ENCODE measurements around the gene SLC15A1.

Gene SLC15A1

GRCh38 chr13:98689347-98689968 lies 63.0 kb downstream of the SLC15A1 start:
- Histone ChIP-seq H4K12ac (ENCODE audit: low read depth, low read length) (no peak overlapping the region), H3K79me1 (ENCODE audit: low read length) (no peaks in the 10 kb centered on the region), H4K91ac (ENCODE audit: low read depth, low read length) (no peak overlapping the region), H3K36me3 (ENCODE audit: control insufficient read depth in 1 of 2, insufficient read depth in 2 of 2, low read length in 2 of 2) (no peaks in the 10 kb centered on the region), H4K8ac (ENCODE audit: low read depth, low read length) (no peak overlapping the region), H3K4me1 (ENCODE audit: control insufficient read depth in 1 of 2, insufficient read depth in 2 of 2, low read length in 2 of 2) (no peaks in the 10 kb centered on the region), H2BK5ac (ENCODE audit: low read depth, low read length, poor library complexity) (no peak overlapping the region), H3K27me3 (ENCODE audit: insufficient read depth, low read length) (no peaks in the 10 kb centered on the region), H2BK120ac (ENCODE audit: insufficient read depth, low read length, poor library complexity) (no peak overlapping the region), H2AK5ac (ENCODE audit: low read length) (no peak overlapping the region), H3K23ac (ENCODE audit: low read length) (no peak overlapping the region), H3K9me3 (ENCODE audit: insufficient read depth, low read depth, low read length) (no peaks in the 10 kb centered on the region), H3K4ac (ENCODE audit: low read depth, low read length) (no peak overlapping the region), H3K79me2 (ENCODE audit: control insufficient read depth, insufficient read depth, low read length, poor library complexity) (no peaks in the 10 kb centered on the region), H3K18ac (ENCODE audit: low read length) (no peak overlapping the region), H2AFZ (ENCODE audit: insufficient read depth, low read length, poor library complexity) (no peak overlapping the region), H3K4me3 (ENCODE audit: low read depth, low read length) (no peak overlapping the region), H3K9ac (ENCODE audit: low read length) (no peak overlapping the region), H3K14ac (ENCODE audit: low read length) (no peak overlapping the region), H3K4me2 (ENCODE audit: low read length) (no peak overlapping the region), H2BK12ac (ENCODE audit: low read length) (no peak overlapping the region), H3K27ac (ENCODE audit: low read depth, low read length) (no peak overlapping the region)
- no peak for DNase-seq
- whole genome bisulfite sequencing (ENCODE audit: extremely low coverage, insufficient coverage, insufficient read length) = no CpG with 5 or more reads among the region's 6 CpGs

GRCh38 chr13:98688373-98688772 lies 64.1 kb downstream of the SLC15A1 start:
- H3K9me3 ChIP-seq (ENCODE audit: insufficient read depth, low read depth, low read length) = no peaks in the 10 kb centered on the region
- H3K27ac ChIP-seq (ENCODE audit: low read depth, low read length) = no peak overlapping the region
- no CpG with 5 or more reads among the region's 2 CpGs for WGBS (ENCODE audit: extremely low coverage, insufficient coverage, insufficient read length)
- no peaks in the 10 kb centered on the region for H3K27me3 ChIP-seq (ENCODE audit: insufficient read depth, low read length)
- peak in 1 of 2 donors; percentile 13 for DNase-seq
- H3K36me3 ChIP-seq (ENCODE audit: control insufficient read depth in 1 of 2, insufficient read depth in 2 of 2, low read length in 2 of 2) = no peaks in the 10 kb centered on the region
- H4K12ac ChIP-seq (ENCODE audit: low read depth, low read length) = no peak overlapping the region
- no peak overlapping the region for H2BK5ac ChIP-seq (ENCODE audit: low read depth, low read length, poor library complexity)
- H3K4me1 ChIP-seq (ENCODE audit: control insufficient read depth in 1 of 2, insufficient read depth in 2 of 2, low read length in 2 of 2) = no peaks in the 10 kb centered on the region
- no peak overlapping the region for H2AK5ac ChIP-seq (ENCODE audit: low read length)
- no peaks in the 10 kb centered on the region for H3K79me1 ChIP-seq (ENCODE audit: low read length)
- H3K79me2 ChIP-seq (ENCODE audit: control insufficient read depth, insufficient read depth, low read length, poor library complexity) = no peaks in the 10 kb centered on the region
- no peak overlapping the region for H2AFZ ChIP-seq (ENCODE audit: insufficient read depth, low read length, poor library complexity)
- H3K4me2 ChIP-seq (ENCODE audit: low read length) = no peak overlapping the region
- no peak overlapping the region for H3K4me3 ChIP-seq (ENCODE audit: low read depth, low read length)
- H3K4ac ChIP-seq (ENCODE audit: low read depth, low read length) = no peak overlapping the region
- H3K9ac ChIP-seq (ENCODE audit: low read length) = no peak overlapping the region
- H2BK12ac ChIP-seq (ENCODE audit: low read length) = no peak overlapping the region
- no peak overlapping the region for H3K14ac ChIP-seq (ENCODE audit: low read length)
- H3K23ac ChIP-seq (ENCODE audit: low read length) = no peak overlapping the region
- no peak overlapping the region for H4K91ac ChIP-seq (ENCODE audit: low read depth, low read length)
- H3K18ac ChIP-seq (ENCODE audit: low read length) = no peak overlapping the region
- H4K8ac ChIP-seq (ENCODE audit: low read depth, low read length) = no peak overlapping the region
- H2BK120ac ChIP-seq (ENCODE audit: insufficient read depth, low read length, poor library complexity) = no peak overlapping the region

GRCh38 chr13:98687319-98687718 lies 65.2 kb downstream of the SLC15A1 start:
- Histone ChIP-seq H2AK5ac (ENCODE audit: low read length) (no peak overlapping the region), H3K4me3 (ENCODE audit: low read depth, low read length) (no peak overlapping the region), H3K9ac (ENCODE audit: low read length) (no peak overlapping the region), H4K91ac (ENCODE audit: low read depth, low read length) (no peak overlapping the region), H4K8ac (ENCODE audit: low read depth, low read length) (no peak overlapping the region), H4K12ac (ENCODE audit: low read depth, low read length) (no peak overlapping the region), H3K9me3 (ENCODE audit: insufficient read depth, low read depth, low read length) (no peaks in the 10 kb centered on the region), H2BK5ac (ENCODE audit: low read depth, low read length, poor library complexity) (no peak overlapping the region), H3K4me1 (ENCODE audit: control insufficient read depth in 1 of 2, insufficient read depth in 2 of 2, low read length in 2 of 2) (no peaks in the 10 kb centered on the region), H3K79me1 (ENCODE audit: low read length) (no peaks in the 10 kb centered on the region), H3K27me3 (ENCODE audit: insufficient read depth, low read length) (no peaks in the 10 kb centered on the region), H3K4me2 (ENCODE audit: low read length) (no peak overlapping the region), H2BK12ac (ENCODE audit: low read length) (no peak overlapping the region), H3K23ac (ENCODE audit: low read length) (no peak overlapping the region), H3K18ac (ENCODE audit: low read length) (no peak overlapping the region), H3K27ac (ENCODE audit: low read depth, low read length) (no peak overlapping the region), H3K4ac (ENCODE audit: low read depth, low read length) (no peak overlapping the region), H3K36me3 (ENCODE audit: control insufficient read depth in 1 of 2, insufficient read depth in 2 of 2, low read length in 2 of 2) (no peaks in the 10 kb centered on the region), H2BK120ac (ENCODE audit: insufficient read depth, low read length, poor library complexity) (no peak overlapping the region), H2AFZ (ENCODE audit: insufficient read depth, low read length, poor library complexity) (no peak overlapping the region), H3K79me2 (ENCODE audit: control insufficient read depth, insufficient read depth, low read length, poor library complexity) (no peaks in the 10 kb centered on the region), H3K14ac (ENCODE audit: low read length) (no peak overlapping the region)
- no peak for DNase-seq
- no CpG with 5 or more reads among the region's 5 CpGs for WGBS (ENCODE audit: extremely low coverage, insufficient coverage, insufficient read length)

GRCh38 chr13:98686270-98686669 lies 66.2 kb downstream of the SLC15A1 start:
- no peaks in the 10 kb centered on the region for H3K4me1 ChIP-seq (ENCODE audit: control insufficient read depth in 1 of 2, insufficient read depth in 2 of 2, low read length in 2 of 2)
- no peak overlapping the region for H3K4ac ChIP-seq (ENCODE audit: low read depth, low read length)
- no peak overlapping the region for H3K18ac ChIP-seq (ENCODE audit: low read length)
- no peak overlapping the region for H2BK12ac ChIP-seq (ENCODE audit: low read length)
- no peaks in the 10 kb centered on the region for H3K36me3 ChIP-seq (ENCODE audit: control insufficient read depth in 1 of 2, insufficient read depth in 2 of 2, low read length in 2 of 2)
- no peak overlapping the region for H4K8ac ChIP-seq (ENCODE audit: low read depth, low read length)
- no peaks in the 10 kb centered on the region for H3K79me1 ChIP-seq (ENCODE audit: low read length)
- H3K79me2 ChIP-seq (ENCODE audit: control insufficient read depth, insufficient read depth, low read length, poor library complexity) = no peaks in the 10 kb centered on the region
- no peak overlapping the region for H2BK5ac ChIP-seq (ENCODE audit: low read depth, low read length, poor library complexity)
- H3K14ac ChIP-seq (ENCODE audit: low read length) = no peak overlapping the region
- H4K91ac ChIP-seq (ENCODE audit: low read depth, low read length) = no peak overlapping the region
- no peak overlapping the region for H3K27ac ChIP-seq (ENCODE audit: low read depth, low read length)
- no peak overlapping the region for H2AFZ ChIP-seq (ENCODE audit: insufficient read depth, low read length, poor library complexity)
- DNase-seq = no peak
- no peak overlapping the region for H3K4me2 ChIP-seq (ENCODE audit: low read length)
- no peak overlapping the region for H3K9ac ChIP-seq (ENCODE audit: low read length)
- H3K9me3 ChIP-seq (ENCODE audit: insufficient read depth, low read depth, low read length) = no peaks in the 10 kb centered on the region
- H3K27me3 ChIP-seq (ENCODE audit: insufficient read depth, low read length) = no peaks in the 10 kb centered on the region
- H4K12ac ChIP-seq (ENCODE audit: low read depth, low read length) = no peak overlapping the region
- WGBS (ENCODE audit: extremely low coverage, insufficient coverage, insufficient read length) = no CpG with 5 or more reads among the region's 9 CpGs
- no peak overlapping the region for H2BK120ac ChIP-seq (ENCODE audit: insufficient read depth, low read length, poor library complexity)
- H2AK5ac ChIP-seq (ENCODE audit: low read length) = no peak overlapping the region
- no peak overlapping the region for H3K23ac ChIP-seq (ENCODE audit: low read length)
- H3K4me3 ChIP-seq (ENCODE audit: low read depth, low read length) = no peak overlapping the region

Measured in trophoblast cell (in vitro differentiated cells and primary cell).